ENCODE data around the gene GLYAT.
"Not testable (repeated sequence)": the region's sequence is repeated elsewhere in the genome, so short reads cannot be mapped to it uniquely, and the experiment has no call there.

GLYAT gene

GRCh38 chr11:58742981-58743880 lies 11.5 kb upstream of the GLYAT start:
- no peak for DNase-seq

- no peak for DNase-seq
These were observed 10.4 kb upstream of the GLYAT start for GRCh38 chr11:58742140-58742539.

GRCh38 chr11:58741127-58741526 lies 9.4 kb upstream of the GLYAT start:
- DNase-seq, result peak; percentile 3

GRCh38 chr11:58740447-58740846 lies 8.7 kb upstream of the GLYAT start:
- no peak for DNase-seq

- peak; percentile 36 for DNase-seq
These were observed 8.1 kb upstream of the GLYAT start for GRCh38 chr11:58739725-58740430.

- no peak for DNase-seq
These were observed 3.1 kb upstream of the GLYAT start for GRCh38 chr11:58734681-58735490.

GRCh38 chr11:58730507-58731089 lies 1.1 kb downstream of the GLYAT start:
- peak; percentile 11 for DNase-seq

GRCh38 chr11:58727415-58727797 lies 4.3 kb downstream of the GLYAT start:
- DNase-seq, result no peak

- DNase-seq, result peak; percentile 70
These were observed 4.9 kb downstream of the GLYAT start for GRCh38 chr11:58726737-58727414.

- no peak for DNase-seq
These were observed 12.2 kb downstream of the GLYAT start for GRCh38 chr11:58719406-58720117.

- DNase-seq, result no peak
These were observed 19.2 kb downstream of the GLYAT start for GRCh38 chr11:58712531-58712930.

- DNase-seq, result no peak
These were observed 19.9 kb downstream of the GLYAT start for GRCh38 chr11:58711832-58712231.

GRCh38 chr11:58707767-58708166 lies 24.0 kb downstream of the GLYAT start:
- DNase-seq, result no peak

GRCh38 chr11:58696825-58697224 lies 34.9 kb downstream of the GLYAT start:
- not testable (repeated sequence) for DNase-seq

- no peak for DNase-seq
These were observed 38.7 kb downstream of the GLYAT start for GRCh38 chr11:58693026-58693425.

GRCh38 chr11:58691675-58692074 lies 40.1 kb downstream of the GLYAT start:
- no peak for DNase-seq

GRCh38 chr11:58688789-58689503 lies 42.8 kb downstream of the GLYAT start:
- no peak for DNase-seq

- DNase-seq, result no peak
These were observed 45.6 kb downstream of the GLYAT start for GRCh38 chr11:58685973-58686722.

GRCh38 chr11:58682660-58683059 lies 49.1 kb downstream of the GLYAT start:
- not testable (repeated sequence) for DNase-seq

- not testable (repeated sequence) for DNase-seq
These were observed 54.2 kb downstream of the GLYAT start for GRCh38 chr11:58677536-58677935.
